Mononuclear cell (primary cell): Measurements from ENCODE around the gene SLC51A. TPM values are rescaled to one million over a fixed set of nuclear protein-coding genes. Genes with fewer than 3 reads are reported as not detected.

Source experiments
- H3K27me3 ChIP-seq: 2 replicates; pipeline ENCODE4 v1.6.0; 2011; ENCODE audit warnings: low read length, control low read depth; ENCODE audit not compliant: insufficient read depth
- H3K4me1 ChIP-seq: 2 replicates; pipeline ENCODE4 v1.5.1; 2011; ENCODE audit warnings: mild to moderate bottlenecking, low read length, control low read depth; ENCODE audit not compliant: insufficient read depth
- H3K4me3 ChIP-seq: 2 replicates; pipeline ENCODE4 v1.5.1; 2011; ENCODE audit warnings: mild to moderate bottlenecking, low read length, moderate library complexity
- H3K9me3 ChIP-seq: 2 replicates; pipeline ENCODE4 v1.5.1; 2011; ENCODE audit warnings: low read depth, mild to moderate bottlenecking, control low read depth, low read length
- total RNA-seq: library from RNA; depleted of rRNA; stranded (reverse); fragments of >200 nt; gene quantifications from one replicate; pipeline ENCODE4 v1.2.3, GENCODE V29; 2012

The SLC51A gene
- total RNA-seq, 1 donor, result 0.31 TPM

GRCh38 chr3:196219194-196219969 is 3.0 kb downstream of the SLC51A start:
- peak overlapping the region; percentile 44 for H3K4me3 ChIP-seq
- H3K4me1 ChIP-seq, result peaks cover 34% of the 10 kb centered on the region
- H3K9me3 ChIP-seq, result no peaks in the 10 kb centered on the region
- no peaks in the 10 kb centered on the region for H3K27me3 ChIP-seq

- no peak overlapping the region for H3K4me3 ChIP-seq
- H3K27me3 ChIP-seq, result no peaks in the 10 kb centered on the region
- peaks cover 34% of the 10 kb centered on the region for H3K4me1 ChIP-seq
- no peaks in the 10 kb centered on the region for H3K9me3 ChIP-seq
These were observed 3.6 kb downstream of the SLC51A start for GRCh38 chr3:196219970-196220311.

GRCh38 chr3:196220587-196220986 is 4.3 kb downstream of the SLC51A start:
- Histone ChIP-seq H3K27me3 (no peaks in the 10 kb centered on the region), H3K4me1 (peaks cover 34% of the 10 kb centered on the region), H3K9me3 (no peaks in the 10 kb centered on the region), H3K4me3 (no peak overlapping the region)

- peaks cover 34% of the 10 kb centered on the region for H3K4me1 ChIP-seq
- H3K27me3 ChIP-seq, result no peaks in the 10 kb centered on the region
These were observed 4.7 kb downstream of the SLC51A start for GRCh38 chr3:196220991-196221390.

GRCh38 chr3:196222876-196223595 is 6.7 kb downstream of the SLC51A start:
- H3K9me3 ChIP-seq, result no peaks in the 10 kb centered on the region
- no peaks in the 10 kb centered on the region for H3K27me3 ChIP-seq
- H3K4me1 ChIP-seq, result peaks cover 29% of the 10 kb centered on the region
- no peak overlapping the region for H3K4me3 ChIP-seq

More at GRCh38 chr3:196220991-196221390, 4.7 kb downstream of the SLC51A start:
- no peak overlapping the region for H3K4me3 ChIP-seq
- no peaks in the 10 kb centered on the region for H3K9me3 ChIP-seq

GRCh38 chr3:196225086-196225485 is 8.8 kb downstream of the SLC51A start:
- no peaks in the 10 kb centered on the region for H3K9me3 ChIP-seq
- no peaks in the 10 kb centered on the region for H3K27me3 ChIP-seq
- H3K4me3 ChIP-seq, result no peak overlapping the region
- peaks cover 12% of the 10 kb centered on the region for H3K4me1 ChIP-seq

GRCh38 chr3:196225763-196226364 is 9.5 kb downstream of the SLC51A start:
- Histone ChIP-seq H3K4me3 (no peak overlapping the region), H3K9me3 (no peaks in the 10 kb centered on the region), H3K4me1 (peaks cover 6% of the 10 kb centered on the region), H3K27me3 (no peaks in the 10 kb centered on the region)

- H3K9me3 ChIP-seq, result no peaks in the 10 kb centered on the region
- no peak overlapping the region for H3K4me3 ChIP-seq
- H3K4me1 ChIP-seq, result no peaks in the 10 kb centered on the region
- no peaks in the 10 kb centered on the region for H3K27me3 ChIP-seq
These were observed 10.8 kb downstream of the SLC51A start for GRCh38 chr3:196227121-196227561.

GRCh38 chr3:196227629-196228493 is 11.5 kb downstream of the SLC51A start:
- Histone ChIP-seq H3K4me3 (no peak overlapping the region), H3K9me3 (no peaks in the 10 kb centered on the region), H3K27me3 (no peaks in the 10 kb centered on the region), H3K4me1 (peaks cover 7% of the 10 kb centered on the region)

- Histone ChIP-seq H3K9me3 (no peaks in the 10 kb centered on the region), H3K4me1 (peaks cover 7% of the 10 kb centered on the region), H3K4me3 (no peak overlapping the region), H3K27me3 (no peaks in the 10 kb centered on the region)
These were observed 16.0 kb downstream of the SLC51A start for GRCh38 chr3:196232154-196232881.

GRCh38 chr3:196232882-196233251 is 16.5 kb downstream of the SLC51A start:
- H3K4me1 ChIP-seq, result peaks cover 7% of the 10 kb centered on the region
- H3K4me3 ChIP-seq, result no peak overlapping the region
- no peaks in the 10 kb centered on the region for H3K27me3 ChIP-seq
- no peaks in the 10 kb centered on the region for H3K9me3 ChIP-seq

GRCh38 chr3:196235452-196236122 is 19.3 kb downstream of the SLC51A start:
- Histone ChIP-seq H3K27me3 (no peaks in the 10 kb centered on the region), H3K4me1 (peaks cover 7% of the 10 kb centered on the region), H3K9me3 (no peaks in the 10 kb centered on the region), H3K4me3 (no peak overlapping the region)

- H3K9me3 ChIP-seq, result no peaks in the 10 kb centered on the region
- H3K27me3 ChIP-seq, result no peaks in the 10 kb centered on the region
- peaks cover 7% of the 10 kb centered on the region for H3K4me1 ChIP-seq
- no peak overlapping the region for H3K4me3 ChIP-seq
These were observed 19.9 kb downstream of the SLC51A start for GRCh38 chr3:196236223-196236622.

- Histone ChIP-seq H3K4me1 (peaks cover 7% of the 10 kb centered on the region), H3K9me3 (no peaks in the 10 kb centered on the region), H3K27me3 (no peaks in the 10 kb centered on the region), H3K4me3 (no peak overlapping the region)
These were observed 20.9 kb downstream of the SLC51A start for GRCh38 chr3:196237203-196237602.
